ENCODE results near the gene PXDN.

PXDN gene

GRCh38 chr2:1648241-1649102 lies 95.8 kb downstream of the PXDN start:
- in situ Hi-C loops (cut with MboI; ENCODE audit: low pct_unique_long_range_greater_than_20kb, low sequenced_read_pairs) = no loop called here
- no peak for DNase-seq

- in situ Hi-C loops (cut with MboI; ENCODE audit: low pct_unique_long_range_greater_than_20kb, low sequenced_read_pairs) = no loop called here
- DNase-seq = no peak
These were observed 96.7 kb downstream of the PXDN start for GRCh38 chr2:1647417-1648240.

DNA sequence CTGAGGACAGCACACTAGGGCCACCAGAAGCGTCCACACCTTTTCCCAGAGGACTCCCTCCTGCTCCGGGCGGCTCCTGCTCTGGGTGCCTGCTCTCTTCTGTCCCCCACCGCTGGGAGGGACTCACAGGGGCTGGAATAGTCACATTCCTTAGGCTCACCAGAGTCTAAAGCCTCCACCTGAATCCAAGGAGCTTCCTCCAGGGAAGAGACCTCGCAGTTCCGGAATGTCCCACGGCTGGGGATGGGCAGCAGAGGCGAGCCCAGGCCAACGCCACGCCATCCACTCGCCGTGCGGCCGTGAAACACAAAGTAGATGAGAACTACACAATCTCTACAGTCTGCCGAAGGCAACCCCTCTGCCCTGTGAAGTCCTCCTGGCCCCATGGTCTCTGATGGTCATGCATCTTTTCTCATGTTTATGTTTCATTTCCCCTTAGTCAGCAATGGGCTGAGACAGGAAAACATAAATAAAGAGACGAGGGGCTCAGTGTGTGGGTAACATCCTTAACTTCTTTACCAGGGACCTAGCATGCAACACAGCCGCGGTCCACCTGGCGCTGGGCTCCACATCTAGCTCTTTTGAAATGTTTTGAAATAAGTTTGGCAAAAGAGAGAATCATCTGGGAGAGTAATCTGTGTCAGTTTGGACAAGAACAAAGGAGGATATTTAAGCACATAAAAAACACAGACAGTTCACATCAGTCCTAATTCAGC lies 98.4 kb downstream of the PXDN start:
- in situ Hi-C loops (cut with MboI; ENCODE audit: low pct_unique_long_range_greater_than_20kb, low sequenced_read_pairs) = no loop called here
- no peak for DNase-seq

- DNase-seq = no peak
These were observed 99.9 kb downstream of the PXDN start for GRCh38 chr2:1644427-1644826.

GRCh38 chr2:1642993-1643619 lies 101.2 kb downstream of the PXDN start:
- DNase-seq = no peak
- in situ Hi-C loops (cut with MboI; ENCODE audit: low pct_unique_long_range_greater_than_20kb, low sequenced_read_pairs) = no loop called here

More at GRCh38 chr2:1644427-1644826, 99.9 kb downstream of the PXDN start:
- in situ Hi-C loops (cut with MboI; ENCODE audit: low pct_unique_long_range_greater_than_20kb, low sequenced_read_pairs) = no loop called here

DNA sequence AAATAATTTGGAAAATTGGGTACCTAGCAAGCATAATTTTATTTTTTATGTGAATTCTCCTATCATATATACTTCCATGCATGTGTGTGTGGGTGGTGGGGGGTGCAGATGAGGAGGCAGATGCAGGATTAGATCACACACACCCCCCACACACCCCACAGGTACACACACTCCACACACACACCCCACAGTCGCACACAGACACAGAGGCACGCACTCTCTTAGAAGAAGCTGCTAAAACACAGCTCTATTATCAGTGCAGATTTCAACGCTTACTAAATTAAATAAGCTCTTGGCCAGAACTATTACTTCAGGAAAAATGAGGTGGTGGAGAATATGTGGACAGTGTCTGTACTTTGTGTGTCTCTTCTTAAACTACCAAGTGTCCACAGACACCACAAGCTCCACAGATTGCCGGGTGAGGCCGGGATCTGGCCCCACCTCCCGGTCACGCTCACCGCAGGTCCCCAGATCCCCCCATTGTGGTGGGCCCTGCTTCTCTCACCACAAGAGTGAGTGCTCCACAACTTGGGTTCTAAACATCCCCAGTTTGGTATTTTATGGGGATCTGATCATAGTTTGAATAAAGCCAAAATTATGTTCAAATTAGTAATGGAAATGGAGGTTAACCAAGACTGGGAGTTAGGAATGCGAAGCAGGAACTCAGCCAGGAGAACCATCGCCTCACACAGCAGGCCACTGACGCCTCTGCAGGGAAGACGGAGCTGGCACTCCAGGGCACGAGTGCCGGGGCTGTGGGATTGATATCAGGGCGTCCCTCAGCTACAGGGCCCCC lies 102.1 kb downstream of the PXDN start:
- in situ Hi-C loops (cut with MboI; ENCODE audit: low pct_unique_long_range_greater_than_20kb, low sequenced_read_pairs) = no loop called here
- DNase-seq = no peak

GRCh38 chr2:1641523-1641922 lies 102.8 kb downstream of the PXDN start:
- in situ Hi-C loops (cut with MboI; ENCODE audit: low pct_unique_long_range_greater_than_20kb, low sequenced_read_pairs) = no loop called here
- DNase-seq = no peak

- in situ Hi-C loops (cut with MboI; ENCODE audit: low pct_unique_long_range_greater_than_20kb, low sequenced_read_pairs) = no loop called here
- no peak for DNase-seq
These were observed 103.8 kb downstream of the PXDN start for GRCh38 chr2:1640301-1641135.

- in situ Hi-C loops (cut with MboI; ENCODE audit: low pct_unique_long_range_greater_than_20kb, low sequenced_read_pairs) = no loop called here
- no peak for DNase-seq
These were observed 105.0 kb downstream of the PXDN start for GRCh38 chr2:1639086-1639858.

- in situ Hi-C loops (cut with MboI; ENCODE audit: low pct_unique_long_range_greater_than_20kb, low sequenced_read_pairs) = no loop called here
- DNase-seq = no peak
These were observed 105.9 kb downstream of the PXDN start for GRCh38 chr2:1638281-1638860.

DNA sequence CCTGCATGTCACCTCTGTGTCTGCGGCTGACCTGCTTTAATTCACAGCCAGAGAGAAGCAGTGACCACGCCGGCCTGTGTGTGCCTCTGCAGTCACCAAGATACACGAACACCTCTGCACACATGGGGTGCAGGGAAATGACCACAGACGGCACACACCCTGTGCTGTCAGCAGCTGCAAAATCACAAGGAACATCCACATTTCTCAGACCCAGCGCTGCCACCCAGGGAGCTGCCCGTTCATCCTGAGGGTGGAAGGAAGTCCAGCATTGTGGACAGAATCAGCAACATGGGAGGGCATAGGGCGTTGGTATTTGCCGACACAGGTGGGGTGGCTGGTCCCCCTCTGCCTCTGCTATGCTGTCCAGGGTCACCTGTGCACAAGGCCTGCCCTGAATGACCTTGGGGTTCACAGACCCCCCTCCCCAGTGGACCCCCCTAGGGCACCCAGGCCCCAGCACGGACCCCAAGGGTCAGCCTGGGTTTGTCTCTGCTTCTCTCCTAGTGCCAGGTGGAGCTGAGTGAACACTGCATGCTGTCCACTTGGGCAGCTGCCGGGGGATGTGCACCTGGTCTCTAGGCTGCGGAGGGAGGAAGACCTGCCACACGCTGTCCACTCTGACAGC lies 107.4 kb downstream of the PXDN start:
- in situ Hi-C loops (cut with MboI; ENCODE audit: low pct_unique_long_range_greater_than_20kb, low sequenced_read_pairs) = no loop called here
- DNase-seq = no peak

GRCh38 chr2:1635823-1636222 lies 108.5 kb downstream of the PXDN start:
- in situ Hi-C loops (cut with MboI; ENCODE audit: low pct_unique_long_range_greater_than_20kb, low sequenced_read_pairs) = no loop called here

DNA sequence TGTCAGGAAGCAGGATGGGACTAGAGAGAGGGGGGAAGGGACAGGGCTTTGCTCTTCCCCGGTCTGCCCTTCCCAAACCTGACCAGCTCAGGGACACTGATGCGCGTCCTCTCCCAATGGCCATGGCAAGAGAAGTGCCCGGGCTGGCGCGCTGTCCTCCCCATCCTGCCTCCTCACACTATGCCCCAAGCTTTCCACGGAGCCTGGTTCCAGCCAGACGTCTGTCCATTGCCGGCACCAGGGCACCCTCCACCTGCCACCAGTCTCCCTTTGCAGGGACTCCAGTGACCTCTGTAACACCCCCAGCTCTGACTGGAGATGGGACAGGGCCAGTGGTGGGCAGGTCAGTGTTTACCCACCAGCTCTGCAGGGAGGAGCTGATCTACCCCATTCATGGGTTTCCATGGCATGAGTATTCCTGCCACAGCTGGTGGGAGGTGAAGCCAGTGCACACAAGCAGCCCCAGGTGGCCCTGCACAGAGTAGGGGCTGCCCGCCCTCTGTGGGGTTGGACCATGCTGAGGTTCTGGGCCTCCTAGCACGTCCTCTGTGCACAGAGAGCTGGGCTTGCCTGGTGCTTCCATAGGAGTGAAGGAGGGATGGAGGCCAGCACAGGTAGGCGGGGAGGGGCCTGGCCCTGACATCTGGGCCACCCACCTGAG lies 109.5 kb downstream of the PXDN start:
- no peak for DNase-seq
- in situ Hi-C loops (cut with MboI; ENCODE audit: low pct_unique_long_range_greater_than_20kb, low sequenced_read_pairs) = no loop called here

More at GRCh38 chr2:1635823-1636222, 108.5 kb downstream of the PXDN start:
- DNase-seq = no peak

GRCh38 chr2:1633936-1634587 lies 110.3 kb downstream of the PXDN start:
- in situ Hi-C loops (cut with MboI; ENCODE audit: low pct_unique_long_range_greater_than_20kb, low sequenced_read_pairs) = no loop called here
- DNase-seq = no peak

- DNase-seq = no peak
- in situ Hi-C loops (cut with MboI; ENCODE audit: low pct_unique_long_range_greater_than_20kb, low sequenced_read_pairs) = no loop called here
These were observed 111.1 kb downstream of the PXDN start for GRCh38 chr2:1633092-1633671.
